Endothelial cell of umbilical vein (primary cell): ENCODE data around the gene SYNDIG1.

ENCODE experiments used
- EZH2 ChIP-seq: IDR thresholded peaks from 2 replicates; pipeline ENCODE4 v1.6.1; 2012; ENCODE audit warnings: borderline replicate concordance, low read depth, mild to moderate bottlenecking, moderate library complexity, low read length, inconsistent platforms; ENCODE audit not compliant: severe bottlenecking
- FOS ChIP-seq: IDR thresholded peaks from 2 replicates; pipeline ENCODE4 v1.6.1; 2011; ENCODE audit warnings: mild to moderate bottlenecking, low read length, moderate library complexity, borderline replicate concordance; ENCODE audit not compliant: insufficient read depth
- JUN ChIP-seq: IDR thresholded peaks from 2 replicates; pipeline ENCODE4 v1.6.1; 2011; ENCODE audit warnings: borderline replicate concordance, low read depth; ENCODE audit not compliant: insufficient read length, insufficient read depth
- MYC ChIP-seq: IDR thresholded peaks from one replicate; pipeline ENCODE4 v1.6.1; 2011; ENCODE audit warnings: mild to moderate bottlenecking, low read depth, low read length
- POLR2A ChIP-seq: IDR thresholded peaks from 2 replicates; pipeline ENCODE4 v1.6.1; 2012; ENCODE audit warnings: low read depth, mild to moderate bottlenecking, control low read depth, low read length
- POLR2AphosphoS5 ChIP-seq: IDR thresholded peaks from 2 replicates; pipeline ENCODE4 v1.6.1; 2012; ENCODE audit warnings: low read depth, mild to moderate bottlenecking, control low read depth, low read length, moderate library complexity; ENCODE audit not compliant: insufficient read depth
- TF ChIP-seq, protein P1 (sequence below): IDR thresholded peaks from 2 replicates; pipeline ENCODE4 v1.6.1; 2011; ENCODE audit not compliant: insufficient read depth, insufficient read length
- TF ChIP-seq, protein P2 (sequence below), 2 donors: IDR thresholded peaks; 1 replicate in 1 of 2; 2 replicates in 1 of 2; pipeline ENCODE4 v1.5.1; 2011; ENCODE audit warnings: low read length in 2 of 2, mild to moderate bottlenecking in 2 of 2, moderate library complexity in 2 of 2, control low read depth in 1 of 2, inconsistent platforms in 1 of 2, low read depth in 1 of 2; ENCODE audit not compliant: insufficient read depth in 1 of 2; ENCODE audit errors: extremely low read depth in 1 of 2

DNA sequence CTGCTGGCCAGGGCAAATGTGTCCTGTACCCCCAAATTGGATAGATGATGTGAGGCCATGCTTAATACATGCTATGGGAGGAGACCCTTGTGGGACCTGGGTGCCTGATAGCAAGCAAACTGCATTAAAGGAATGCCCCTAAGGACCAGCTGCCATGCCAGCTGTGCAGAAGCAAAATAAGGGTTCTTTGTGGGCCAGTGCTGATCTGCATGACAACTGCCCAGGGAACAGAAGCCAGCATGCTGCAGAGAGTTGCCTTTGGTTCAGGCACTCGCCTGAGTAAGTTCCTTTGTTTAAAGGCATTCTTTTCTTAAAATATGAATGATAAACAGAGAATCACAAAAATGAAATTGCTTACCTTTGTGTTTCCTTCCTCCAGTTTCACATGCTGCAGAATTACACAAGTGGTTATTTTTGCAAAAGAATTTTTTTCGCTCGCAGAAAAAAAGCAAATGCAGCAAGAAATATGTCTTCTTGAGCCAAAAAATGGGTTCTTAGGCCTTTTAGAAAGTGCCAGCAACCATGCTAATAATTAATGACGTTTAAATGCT lies 6.9 kb upstream of the SYNDIG1 start:
- TF ChIP-seq EZH2 (no peak), FOS (no peak), POLR2A (no peak), POLR2AphosphoS5 (no peak), JUN (no peak), MYC (no peak)
- TF ChIP-seq, protein P1, sequence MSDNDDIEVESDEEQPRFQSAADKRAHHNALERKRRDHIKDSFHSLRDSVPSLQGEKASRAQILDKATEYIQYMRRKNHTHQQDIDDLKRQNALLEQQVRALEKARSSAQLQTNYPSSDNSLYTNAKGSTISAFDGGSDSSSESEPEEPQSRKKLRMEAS: no peak
- TF ChIP-seq, protein P2, sequence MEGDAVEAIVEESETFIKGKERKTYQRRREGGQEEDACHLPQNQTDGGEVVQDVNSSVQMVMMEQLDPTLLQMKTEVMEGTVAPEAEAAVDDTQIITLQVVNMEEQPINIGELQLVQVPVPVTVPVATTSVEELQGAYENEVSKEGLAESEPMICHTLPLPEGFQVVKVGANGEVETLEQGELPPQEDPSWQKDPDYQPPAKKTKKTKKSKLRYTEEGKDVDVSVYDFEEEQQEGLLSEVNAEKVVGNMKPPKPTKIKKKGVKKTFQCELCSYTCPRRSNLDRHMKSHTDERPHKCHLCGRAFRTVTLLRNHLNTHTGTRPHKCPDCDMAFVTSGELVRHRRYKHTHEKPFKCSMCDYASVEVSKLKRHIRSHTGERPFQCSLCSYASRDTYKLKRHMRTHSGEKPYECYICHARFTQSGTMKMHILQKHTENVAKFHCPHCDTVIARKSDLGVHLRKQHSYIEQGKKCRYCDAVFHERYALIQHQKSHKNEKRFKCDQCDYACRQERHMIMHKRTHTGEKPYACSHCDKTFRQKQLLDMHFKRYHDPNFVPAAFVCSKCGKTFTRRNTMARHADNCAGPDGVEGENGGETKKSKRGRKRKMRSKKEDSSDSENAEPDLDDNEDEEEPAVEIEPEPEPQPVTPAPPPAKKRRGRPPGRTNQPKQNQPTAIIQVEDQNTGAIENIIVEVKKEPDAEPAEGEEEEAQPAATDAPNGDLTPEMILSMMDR (IDR thresholded peaks at IDR 0.05; ENCODE audit: extremely low read depth in 1 of 2, insufficient read depth in 1 of 2, low read depth in 1 of 2, low read length in 2 of 2): no peak
